Testis (tissue), 3 donors: ENCODE results near the gene PRKG2. TPM values are rescaled to one million over a fixed set of nuclear protein-coding genes. Genes with fewer than 3 reads are reported as not detected.

Source experiments
- DNase-seq: peaks from one replicate; pipeline ENCODE4 v3.0.0-alpha.2; 2019
- H3K27ac ChIP-seq, 2 donors: fragments of 200-600 bp; sonication (generic); one replicate each; pipeline ENCODE4 v1.5.1; 2019
- H3K27me3 ChIP-seq: fragments of 200-600 bp; sonication (generic); one replicate; pipeline ENCODE4 v1.5.1; 2019
- H3K36me3 ChIP-seq: fragments of 200-600 bp; sonication (generic); one replicate; pipeline ENCODE4 v1.5.1; 2017; ENCODE audit warnings: low read depth; ENCODE audit errors: missing control alignments
- H3K4me1 ChIP-seq: fragments of 200-600 bp; sonication (generic); one replicate; pipeline ENCODE4 v1.5.1; 2019
- H3K4me3 ChIP-seq, 2 donors: fragments of 200-600 bp; sonication (generic); one replicate each; pipeline ENCODE4 v1.5.1; 2017 to 2019
- H3K9me3 ChIP-seq: fragments of 200-600 bp; sonication (generic); one replicate; pipeline ENCODE4 v1.5.1; 2017
- CTCF ChIP-seq, 3 experiments: fragments of 450-650 bp in 2 of 3; fragments of 200-600 bp in 1 of 3; sonication (generic) in 1 of 3; IDR thresholded peaks; one replicate each; pipeline ENCODE4 v1.5.1; 2016 to 2019; ENCODE audit warnings: antibody characterized with exemption in 3 of 3, mild to moderate bottlenecking in 2 of 3, moderate library complexity in 1 of 3
- POLR2A ChIP-seq: fragments of 450-650 bp; IDR thresholded peaks from one replicate; pipeline ENCODE4 v1.6.1; 2017; ENCODE audit warnings: antibody characterized with exemption, mild to moderate bottlenecking, moderate library complexity
- WGBS, 2 donors: methylation state at CpG; one replicate each; pipeline ENCODE4 v1.1.5; 2018; 5-methylcytosine and 5-hydroxymethylcytosine counted together
- intact Hi-C: fragments of 100-400 bp; cut with DNase I; formaldehyde crosslinking; loops from one replicate; pipeline ENCODE4 v1.15.1; 2023; ENCODE audit warnings: low total_unique reads
- polyA plus RNA-seq: library from polyadenylated mRNA; stranded (reverse); fragments of 350-450 nt; fragmentation: Illumina TruSeq; extraction: RNeasy Lipid Tissue Mini Kit (QIAGEN cat#74804); gene quantifications from one replicate; pipeline ENCODE4 v1.2.3, GENCODE V29; 2014; ENCODE audit warnings: low read depth, low replicate concordance; ENCODE audit not compliant: insufficient read depth
- total RNA-seq, 2 donors: library from RNA; depleted of rRNA; stranded (reverse); fragments of >200 nt; gene quantifications; one replicate each; pipeline ENCODE4 v1.2.3, GENCODE V29; 2016

Gene PRKG2
- total and polyA plus RNA-seq, 3 donors from 2014 or later, result 1.3 to 2.4 (median 1.7) TPM

DNA sequence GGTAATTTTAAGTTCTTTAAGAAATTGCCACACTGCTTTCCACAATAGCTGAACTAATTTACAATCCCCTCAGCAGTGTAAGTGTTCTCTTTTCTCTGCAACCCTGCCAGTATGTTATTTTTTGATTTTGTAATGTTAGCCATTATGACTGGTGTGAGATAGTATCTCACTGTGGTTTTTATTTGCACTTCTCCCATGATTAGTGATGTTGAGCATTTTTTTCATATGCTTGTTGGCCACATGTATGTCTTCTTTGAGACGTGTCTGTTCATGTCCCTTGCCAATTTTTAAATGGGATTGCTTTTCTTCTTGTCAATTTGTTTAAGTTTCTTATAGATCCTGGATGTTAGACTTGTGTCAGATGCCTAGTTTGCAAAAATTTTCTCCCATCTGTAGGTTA is 98.5 kb downstream of the PRKG2 start:
- Histone ChIP-seq H3K4me3 (no peak overlapping the region), H3K4me1 (no peaks in the 10 kb centered on the region), H3K27ac (no peak overlapping the region), H3K9me3 (no peaks in the 10 kb centered on the region), H3K36me3 (no peaks in the 10 kb centered on the region), H3K27me3 (no peaks in the 10 kb centered on the region)
- intact Hi-C loops, result no loop called here
- no peak for DNase-seq
- no peak for TF ChIP-seq POLR2A
- no peak for TF ChIP-seq CTCF (IDR thresholded peaks at IDR 0.05)
- 79 to 85% methylated on average over 1 of the region's 1 CpG for WGBS, 2 donors

DNA sequence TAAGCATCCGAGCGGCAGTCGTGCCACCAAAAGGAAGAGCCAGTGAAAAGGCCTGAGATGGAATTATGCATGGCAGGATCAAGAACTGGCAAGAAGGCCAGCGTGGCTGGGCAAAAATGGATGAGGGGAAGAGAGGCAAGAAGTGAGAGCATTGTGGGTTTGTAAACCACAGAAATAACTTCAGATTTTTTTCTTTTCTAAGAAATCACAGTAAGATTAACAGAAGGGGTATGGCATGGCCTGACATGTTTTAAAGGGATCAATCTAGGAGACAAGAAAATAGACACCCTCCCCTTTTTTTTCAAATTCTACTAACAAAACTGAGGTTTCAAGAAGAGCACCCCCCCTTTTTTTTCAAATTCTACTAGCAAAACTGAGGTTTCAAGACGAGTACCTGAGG is 102.0 kb downstream of the PRKG2 start:
- DNase-seq, result no peak
- H3K9me3 ChIP-seq, result no peaks in the 10 kb centered on the region
- TF ChIP-seq POLR2A (no peak), CTCF (IDR thresholded peaks at IDR 0.05) (no peak)
- WGBS, 2 donors, result 88 to 93% methylated on average over 5 of the region's 5 CpGs
- H3K4me3 ChIP-seq, result no peak overlapping the region
- no peaks in the 10 kb centered on the region for H3K27me3 ChIP-seq
- H3K27ac ChIP-seq, result no peak overlapping the region
- intact Hi-C loops, result no loop called here
- no peaks in the 10 kb centered on the region for H3K4me1 ChIP-seq
- no peaks in the 10 kb centered on the region for H3K36me3 ChIP-seq

DNA sequence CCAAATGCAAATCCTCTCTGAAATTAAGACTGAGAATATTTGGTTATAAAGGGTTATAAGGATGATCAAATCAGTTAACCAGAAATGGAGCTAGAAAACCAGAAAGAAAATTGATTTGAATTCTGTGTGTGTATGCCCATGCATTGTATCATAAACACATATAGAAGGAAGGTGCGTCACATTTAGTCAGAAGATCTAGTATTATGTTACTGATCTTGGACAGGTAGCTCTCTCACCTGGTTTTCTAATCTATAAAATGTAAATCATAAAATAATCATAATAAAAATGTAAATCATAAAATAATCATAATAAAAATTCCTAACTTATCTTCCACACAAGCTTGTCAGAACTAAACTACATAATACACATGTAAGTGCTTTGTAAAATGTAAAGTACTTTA is 105.7 kb downstream of the PRKG2 start:
- Histone ChIP-seq H3K4me3 (no peak overlapping the region), H3K9me3 (no peaks in the 10 kb centered on the region), H3K27ac (no peak overlapping the region), H3K4me1 (no peaks in the 10 kb centered on the region), H3K36me3 (no peaks in the 10 kb centered on the region), H3K27me3 (no peaks in the 10 kb centered on the region)
- TF ChIP-seq CTCF (IDR thresholded peaks at IDR 0.05) (no peak), POLR2A (no peak)
- no peak for DNase-seq
- intact Hi-C loops, result no loop called here
- WGBS, 2 donors, result 89 to 98% methylated on average over 1 of the region's 1 CpG

GRCh38 chr4:81106150-81106549 is 108.9 kb downstream of the PRKG2 start:
- Histone ChIP-seq H3K27ac (no peak overlapping the region), H3K27me3 (no peaks in the 10 kb centered on the region), H3K4me3 (no peak overlapping the region), H3K4me1 (no peaks in the 10 kb centered on the region), H3K9me3 (no peaks in the 10 kb centered on the region), H3K36me3 (no peaks in the 10 kb centered on the region)
- 82 to 87% methylated on average over 4 of the region's 4 CpGs for WGBS, 2 donors
- TF ChIP-seq POLR2A (no peak), CTCF (IDR thresholded peaks at IDR 0.05) (no peak)
- no peak for DNase-seq
- intact Hi-C loops, result no loop called here

DNA sequence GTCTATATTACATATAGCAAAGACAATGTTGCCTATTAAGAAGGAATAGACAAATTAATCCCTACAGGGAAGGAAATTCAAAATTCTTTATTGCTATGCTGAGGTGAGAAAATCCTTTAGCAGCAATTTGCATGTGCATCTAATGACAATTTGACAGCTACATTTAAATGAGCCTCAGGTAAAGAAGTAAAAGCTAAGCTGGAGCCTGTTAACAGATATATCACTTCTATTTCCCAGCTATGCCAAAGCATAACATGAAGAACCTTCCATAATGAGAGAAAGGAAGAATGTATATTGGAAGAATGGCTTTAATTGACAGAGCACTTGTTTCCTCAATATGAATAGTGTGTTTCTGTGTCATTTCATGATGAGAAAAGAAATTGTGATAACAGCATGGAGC is 112.9 kb downstream of the PRKG2 start:
- no peak overlapping the region for H3K27ac ChIP-seq
- H3K27me3 ChIP-seq, result no peaks in the 10 kb centered on the region
- no peaks in the 10 kb centered on the region for H3K9me3 ChIP-seq
- no peaks in the 10 kb centered on the region for H3K4me1 ChIP-seq
- no peak for DNase-seq
- no peak overlapping the region for H3K4me3 ChIP-seq
- no peaks in the 10 kb centered on the region for H3K36me3 ChIP-seq
- no peak for TF ChIP-seq CTCF (IDR thresholded peaks at IDR 0.05)
- no peak for TF ChIP-seq POLR2A
- intact Hi-C loops, result no loop called here
